IMR-90 (cell line): ENCODE results near the gene SEC23A. TPM values are rescaled to one million over a fixed set of nuclear protein-coding genes. Genes with fewer than 3 reads are reported as not detected.

ENCODE experiments used
- ATAC-seq: fragments of 200-7000 bp; cut with Tn5 transposase; 2 replicates; pipeline ENCODE4 v1.9.1; 2020; ENCODE audit warnings: low read depth, mild to moderate bottlenecking, moderate library complexity
- BruUV-seq: library from RNA; stranded (reverse); fragments of 400-500 nt; replicated peaks from 2 replicates; lab custom pipeline; 2021; lab: Mats Ljungman, UMichigan
- CTCF ChIA-PET: fragments of 300-600 bp; formaldehyde crosslinking; extraction: SDS; loops from one replicate; lab custom pipeline; 2021; ENCODE audit warnings: antibody characterized with exemption; lab: Yijun Ruan, JAX
- POLR2A ChIA-PET: fragments of 300-600 bp; sonication (Branson Sonifier 250); formaldehyde crosslinking; loops from one replicate; lab custom pipeline; 2022; ENCODE audit warnings: antibody characterized with exemption; ENCODE audit not compliant: unreplicated experiment; lab: Charles Lee
- DNase-seq: peaks from one replicate; pipeline ENCODE4 v3.0.0; 2013
- H2AFZ ChIP-seq: replicated peaks from 2 replicates; pipeline ENCODE3; 2013; ENCODE audit warnings: low read length, mild to moderate bottlenecking; ENCODE audit not compliant: poor library complexity
- H2AK5ac ChIP-seq: 2 replicates; pipeline ENCODE4 v1.6.1; 2013; ENCODE audit warnings: low read depth, low read length, inconsistent platforms
- H2AK9ac ChIP-seq: replicated peaks from 2 replicates; pipeline ENCODE3; 2013; ENCODE audit warnings: mild to moderate bottlenecking, low read depth, low read length, moderate library complexity; ENCODE audit not compliant: poor library complexity
- H2BK120ac ChIP-seq: 2 replicates; pipeline ENCODE4 v1.6.1; 2013; ENCODE audit warnings: low read depth, low read length, inconsistent platforms
- H2BK15ac ChIP-seq: 3 replicates; pipeline ENCODE4 v1.6.1; 2013; ENCODE audit warnings: low read depth, low read length, inconsistent platforms
- H2BK20ac ChIP-seq: 2 replicates; pipeline ENCODE4 v1.6.1; 2013; ENCODE audit warnings: low read depth, mild to moderate bottlenecking, inconsistent platforms, low read length, moderate library complexity
- H2BK5ac ChIP-seq: 2 replicates; pipeline ENCODE4 v1.6.1; 2013; ENCODE audit warnings: mild to moderate bottlenecking, low read depth, low read length, inconsistent platforms; ENCODE audit not compliant: poor library complexity, severe bottlenecking
- H3K14ac ChIP-seq: replicated peaks from 2 replicates; pipeline ENCODE4 v1.6.1; 2013; ENCODE audit warnings: low read depth, low read length, inconsistent platforms
- H3K18ac ChIP-seq: 2 replicates; pipeline ENCODE4 v1.6.1; 2013; ENCODE audit warnings: low read depth, low read length, control low read depth
- H3K23ac ChIP-seq: 2 replicates; pipeline ENCODE4 v1.6.1; 2013; ENCODE audit warnings: low read depth, low read length, inconsistent platforms
- H3K27ac ChIP-seq: 2 replicates; pipeline ENCODE4 v1.5.1; 2013; ENCODE audit warnings: mild to moderate bottlenecking, control low read depth, low read length; ENCODE audit not compliant: insufficient read depth
- H3K27me3 ChIP-seq: 2 replicates; pipeline ENCODE4 v1.6.1; 2013; ENCODE audit warnings: low read length; ENCODE audit not compliant: control insufficient read depth, insufficient read depth
- H3K36me3 ChIP-seq: 2 replicates; pipeline ENCODE4 v1.6.1; 2013; ENCODE audit warnings: low read length, mixed read lengths; ENCODE audit not compliant: control insufficient read depth, insufficient read depth
- H3K4ac ChIP-seq: 2 replicates; pipeline ENCODE4 v1.6.1; 2013; ENCODE audit warnings: low read depth, low read length, inconsistent platforms
- H3K4me1 ChIP-seq: 2 replicates; pipeline ENCODE4 v1.6.1; 2013; ENCODE audit warnings: low read length, mixed read lengths; ENCODE audit not compliant: control insufficient read depth, insufficient read depth
- H3K4me2 ChIP-seq: 2 replicates; pipeline ENCODE4 v1.6.1; 2013; ENCODE audit warnings: low read depth, mild to moderate bottlenecking, control low read depth, low read length, moderate library complexity
- H3K4me3 ChIP-seq: 2 replicates; pipeline ENCODE4 v1.5.1; 2013; ENCODE audit warnings: low read depth, mild to moderate bottlenecking, control low read depth, low read length, moderate library complexity; ENCODE audit not compliant: insufficient read depth
- H3K56ac ChIP-seq: 2 replicates; pipeline ENCODE4 v1.6.1; 2013; ENCODE audit warnings: low read length, inconsistent platforms; ENCODE audit not compliant: insufficient read depth; ENCODE audit errors: extremely low read depth
- H3K79me1 ChIP-seq, 2 experiments: 2 replicates each; pipeline ENCODE4 v1.6.1; 2013; ENCODE audit warnings: low read length in 2 of 2, inconsistent platforms in 1 of 2, low read depth in 1 of 2
- H3K9ac ChIP-seq: 2 replicates; pipeline ENCODE4 v1.6.1; 2013; ENCODE audit warnings: low read depth, low read length, control low read depth
- H3K9me1 ChIP-seq: 2 replicates; pipeline ENCODE4 v1.6.1; 2013; ENCODE audit warnings: low read length, inconsistent platforms; ENCODE audit not compliant: insufficient read depth
- H3K9me3 ChIP-seq: 2 replicates; pipeline ENCODE4 v1.6.1; 2013; ENCODE audit warnings: low read length; ENCODE audit not compliant: control insufficient read depth, insufficient read depth
- H4K20me1 ChIP-seq: 2 replicates; pipeline ENCODE4 v1.6.1; 2013; ENCODE audit warnings: low read length, inconsistent platforms; ENCODE audit not compliant: insufficient read depth
- H4K5ac ChIP-seq: 2 replicates; pipeline ENCODE4 v1.6.1; 2013; ENCODE audit warnings: mild to moderate bottlenecking, low read depth, low read length, control low read depth
- H4K8ac ChIP-seq, 2 experiments: 2 replicates each; pipeline ENCODE4 v1.6.1; 2013; ENCODE audit warnings: low read depth in 2 of 2, low read length in 2 of 2, control low read depth in 1 of 2, inconsistent platforms in 1 of 2
- H4K91ac ChIP-seq: 2 replicates; pipeline ENCODE4 v1.6.1; 2013; ENCODE audit warnings: low read depth, low read length, inconsistent platforms; ENCODE audit not compliant: insufficient read depth
- CHD1 ChIP-seq: IDR thresholded peaks from 2 replicates; pipeline ENCODE4 v1.6.1; 2012; ENCODE audit warnings: low read depth, low read length, improper control_type of control experiment
- RCOR1 ChIP-seq: IDR thresholded peaks from 2 replicates; pipeline ENCODE4 v1.6.1; 2012; ENCODE audit warnings: mild to moderate bottlenecking, low read length, improper control_type of control experiment; ENCODE audit not compliant: insufficient replicate concordance
- RFX5 ChIP-seq: IDR thresholded peaks from 2 replicates; pipeline ENCODE4 v1.8.0; 2012; ENCODE audit warnings: low read depth, mild to moderate bottlenecking, low read length, moderate library complexity
- WGBS, 2 experiments: methylation state at CpG; one replicate each; pipeline versions ENCODE4 v1.1.5 to v1.1.7; 2013; ENCODE audit warnings: missing lambda C conversion rate in 2 of 2; ENCODE audit not compliant: insufficient read length in 1 of 2; ENCODE audit errors: extremely low coverage in 2 of 2; 5-methylcytosine and 5-hydroxymethylcytosine counted together
- dilution Hi-C: fragments of 300-500 bp; cut with HindIII; formaldehyde crosslinking; loops from one replicate; pipeline ENCODE4 v1.14.3; 2018; ENCODE audit warnings: low sequenced_read_pairs; ENCODE audit not compliant: unreplicated experiment
- in situ Hi-C: fragments of 300-500 bp; cut with MboI; formaldehyde crosslinking; loops from 3 replicates; pipeline ENCODE4 v1.14.3; 2019; ENCODE audit warnings: low sequenced_read_pairs, inconsistent platforms, mixed read lengths
- intact Hi-C: fragments of 100-400 bp; cut with micrococcal nuclease; formaldehyde crosslinking; loops from 2 replicates; pipeline ENCODE4 v1.10.0; 2022
- polyA plus RNA-seq, 3 experiments: library from polyadenylated mRNA; depleted of rRNA; stranded (reverse); fragments of >200 nt; gene quantifications; 2 replicates each; pipeline ENCODE4 v1.2.3, GENCODE V29; 2012; ENCODE audit warnings: low replicate concordance in 1 of 3
- total RNA-seq: library from RNA; depleted of rRNA; stranded (reverse); fragments of >200 nt; gene quantifications from 2 replicates; pipeline ENCODE4 v1.2.3, GENCODE V29; 2012

The SEC23A gene
- total and polyA plus RNA-seq, 2 of the 4 experiments (the other 2 are of a cell fraction) = 141 to 609 TPM

- peaks cover 0 to 11% of the 10 kb centered on the region in 2 experiments; a peak in 2 of 4 replicates for H3K79me1 ChIP-seq
- DNase-seq (no peak), ATAC-seq (no peak)
- in situ Hi-C loops (loop anchor here (5.0 kb wide), 1 partner anchor 259 kb away; no protein-coding TSS in a partner anchor), intact Hi-C loops (loop anchor here (2.0 kb wide), 1 partner anchor 255 kb away; no protein-coding TSS in a partner anchor), dilution Hi-C loops (no loop called here)
- 0 out of 2 replicates have a peak, but pooled peaks cover 2% of the 10 kb centered on the region for H3K36me3 ChIP-seq
- peak overlapping the region; percentile 46; the same call in 1 of the 2 replicates for H3K9ac ChIP-seq
- H3K9me3 ChIP-seq = no peaks in the 10 kb centered on the region
- BruUV-seq = no TSS peak
- no peak overlapping the region for H2AK5ac ChIP-seq
- H3K14ac ChIP-seq = peak overlapping the region; percentile 76
- 0 out of 2 replicates have a peak, but pooled peaks cover 1% of the 10 kb centered on the region for H3K4me1 ChIP-seq
- H2BK120ac ChIP-seq = peak overlapping the region; percentile 60; the same call in 1 of the 2 replicates
- peak overlapping the region; percentile 58 for H2BK5ac ChIP-seq
- H4K5ac ChIP-seq = peak overlapping the region; percentile 67; the same call in 1 of the 2 replicates
- peak overlapping the region; percentile 56; the same call in 1 of the 2 replicates for H4K91ac ChIP-seq
- no peak overlapping the region for H3K18ac ChIP-seq
- no peak overlapping the region for H2AK9ac ChIP-seq
- H3K27ac ChIP-seq = no peak overlapping the region
- no peaks in the 10 kb centered on the region for H3K27me3 ChIP-seq
- ChIA-PET POLR2A (interaction anchor here (1.9 kb wide), 1 partner anchor 11 kb away, joined by 13 read pairs; the partner anchor contains the start of gene SEC23A), CTCF (interaction anchor here (0.6 kb wide), 1 partner anchor 1875 kb away, joined by 3 read pairs; no protein-coding TSS in a partner anchor)
- TF ChIP-seq RFX5 (no peak), RCOR1 (no peak), CHD1 (no peak)
- H3K23ac ChIP-seq = no peak overlapping the region
- peak overlapping the region; percentile 95 for H2AFZ ChIP-seq
- no peaks in the 10 kb centered on the region for H4K20me1 ChIP-seq
- H3K56ac ChIP-seq = peak overlapping the region; percentile 77; the same call in 1 of the 2 replicates
- H3K9me1 ChIP-seq = no peaks in the 10 kb centered on the region
- WGBS, 2 experiments = no CpG with 5 or more reads among the region's 3 CpGs
- H3K4me3 ChIP-seq = peak overlapping the region; percentile 83; the same call in 1 of the 2 replicates
- no peak overlapping the region for H2BK20ac ChIP-seq
- H3K4ac ChIP-seq = peak overlapping the region; percentile 44; the same call in 1 of the 2 replicates
- H2BK15ac ChIP-seq = no peak overlapping the region
- peak overlapping the region; percentile 79 to 97 for H4K8ac ChIP-seq
- peak overlapping the region; percentile 78; the same call in 1 of the 2 replicates for H3K4me2 ChIP-seq
Observed at GRCh38 chr14:39113685-39114072, 10.6 kb upstream of the SEC23A start.
